GM20000 (cell line): ENCODE measurements around the gene TNFRSF4.

Experiments
- DNase-seq: peaks from one replicate; pipeline ENCODE4 v3.0.0; 2012; ENCODE audit warnings: low spot score
- TF ChIP-seq, protein P1 (sequence below): IDR thresholded peaks from 2 replicates; pipeline ENCODE4 v1.5.1; 2012; ENCODE audit warnings: mild to moderate bottlenecking, control low read depth; ENCODE audit errors: extremely low read depth, missing control alignments

TNFRSF4 gene

DNA sequence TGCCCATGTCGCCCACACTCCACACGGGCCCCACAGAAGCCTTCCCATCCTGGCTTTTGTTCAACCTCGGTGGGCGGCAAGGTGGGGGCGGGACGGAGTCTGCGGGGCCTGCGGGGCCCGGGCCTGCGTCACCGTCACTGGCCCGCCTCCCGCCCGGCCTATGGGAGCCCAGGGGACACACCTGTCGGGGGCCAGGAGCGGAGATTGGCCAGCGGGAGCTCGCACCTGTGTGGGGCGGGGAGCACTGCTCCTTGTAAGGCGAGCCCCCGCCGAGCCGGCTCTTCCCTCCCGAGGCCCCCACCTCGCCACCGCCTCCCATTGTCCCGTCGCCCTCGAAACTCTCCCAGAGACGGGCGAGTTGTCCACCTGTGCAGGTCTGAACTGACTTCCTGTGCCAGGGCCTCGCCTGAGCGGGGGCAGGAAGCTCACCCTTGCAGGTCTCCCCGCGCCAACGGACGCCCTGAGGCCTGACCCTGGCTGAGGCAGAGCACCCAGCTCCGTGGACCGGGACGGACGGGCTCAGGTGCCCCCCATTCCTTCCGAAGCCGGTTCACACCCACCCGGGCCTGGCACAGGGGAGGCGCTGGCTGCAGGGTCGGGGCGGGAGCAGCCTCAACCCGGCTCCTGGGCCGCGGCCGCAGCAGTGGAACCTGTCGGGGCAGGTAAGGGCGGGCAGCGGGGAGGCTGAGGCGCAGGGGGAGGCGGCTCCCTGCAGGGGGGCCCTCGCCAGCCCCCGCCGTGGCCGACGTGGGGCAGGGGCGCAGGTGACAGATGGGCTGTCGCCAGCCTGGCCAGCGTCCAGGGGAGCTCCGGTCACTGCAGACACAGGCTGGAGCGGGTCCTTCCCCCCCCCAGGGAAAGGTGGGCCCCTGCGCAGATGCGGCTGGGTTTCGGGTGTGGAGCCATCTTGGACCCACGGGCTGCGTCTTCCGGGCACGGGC lies 51.1 kb downstream of the TNFRSF4 start:
- DNase-seq = no peak
- TF ChIP-seq, protein P1, sequence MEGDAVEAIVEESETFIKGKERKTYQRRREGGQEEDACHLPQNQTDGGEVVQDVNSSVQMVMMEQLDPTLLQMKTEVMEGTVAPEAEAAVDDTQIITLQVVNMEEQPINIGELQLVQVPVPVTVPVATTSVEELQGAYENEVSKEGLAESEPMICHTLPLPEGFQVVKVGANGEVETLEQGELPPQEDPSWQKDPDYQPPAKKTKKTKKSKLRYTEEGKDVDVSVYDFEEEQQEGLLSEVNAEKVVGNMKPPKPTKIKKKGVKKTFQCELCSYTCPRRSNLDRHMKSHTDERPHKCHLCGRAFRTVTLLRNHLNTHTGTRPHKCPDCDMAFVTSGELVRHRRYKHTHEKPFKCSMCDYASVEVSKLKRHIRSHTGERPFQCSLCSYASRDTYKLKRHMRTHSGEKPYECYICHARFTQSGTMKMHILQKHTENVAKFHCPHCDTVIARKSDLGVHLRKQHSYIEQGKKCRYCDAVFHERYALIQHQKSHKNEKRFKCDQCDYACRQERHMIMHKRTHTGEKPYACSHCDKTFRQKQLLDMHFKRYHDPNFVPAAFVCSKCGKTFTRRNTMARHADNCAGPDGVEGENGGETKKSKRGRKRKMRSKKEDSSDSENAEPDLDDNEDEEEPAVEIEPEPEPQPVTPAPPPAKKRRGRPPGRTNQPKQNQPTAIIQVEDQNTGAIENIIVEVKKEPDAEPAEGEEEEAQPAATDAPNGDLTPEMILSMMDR = no peak

DNA sequence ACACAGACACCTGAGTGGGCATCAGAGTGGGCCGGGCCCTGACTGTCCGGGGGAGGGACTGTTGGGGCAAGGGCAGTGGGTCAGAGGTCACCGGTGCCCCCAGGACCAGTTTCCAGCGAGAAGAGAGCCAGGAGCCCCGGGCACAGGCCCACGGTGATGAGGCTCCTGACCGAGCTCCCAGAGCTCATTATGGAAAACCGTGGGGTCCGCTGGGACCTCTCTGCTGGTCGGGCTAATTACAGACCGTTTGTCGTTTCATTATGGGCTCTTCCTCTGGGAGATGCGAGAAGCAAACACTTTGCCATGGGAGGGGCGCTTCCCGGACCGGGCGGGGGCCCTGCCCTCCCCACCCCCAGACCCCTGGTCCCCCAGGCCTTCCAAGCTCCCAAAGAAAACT lies 52.3 kb downstream of the TNFRSF4 start:
- DNase-seq = no peak
- TF ChIP-seq, protein P1 = no peak
